ENCODE data around the gene MPL.

DNA sequence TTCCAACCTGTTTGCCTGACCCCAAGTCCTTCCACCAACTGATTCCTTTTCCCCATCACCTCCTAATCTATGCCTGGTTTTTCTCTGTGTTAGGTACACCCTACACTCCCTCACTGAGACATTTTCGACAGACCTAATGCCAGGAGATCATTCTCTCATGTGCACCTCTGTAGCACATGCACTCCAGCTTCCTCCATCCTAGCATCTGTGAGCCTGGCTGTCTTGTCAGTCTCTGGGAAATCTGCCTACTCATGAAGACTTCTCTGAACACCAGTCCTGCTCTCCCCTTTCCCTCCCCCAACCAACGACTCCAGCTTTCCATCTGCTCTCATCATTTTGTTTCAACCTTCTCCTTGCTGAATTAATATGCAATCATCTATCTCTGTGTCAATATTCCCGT, 51.0 kb downstream of the MPL start:
- TF ChIP-seq CTCF (IDR thresholded peaks at IDR 0.05) (no peak), POLR2AphosphoS5 (IDR thresholded peaks at IDR 0.05) (no peak), POLR2A (IDR thresholded peaks at IDR 0.05) (no peak)
